Fibroblast of pulmonary artery (primary cell): ENCODE measurements around the gene MAP4K4.
"Not testable (repeated sequence)": the region's sequence is repeated elsewhere in the genome, so short reads cannot be mapped to it uniquely, and the experiment has no call there.

Source experiments
- DNase-seq: peaks from one replicate; pipeline ENCODE4 v3.0.0-alpha.2; 2010; ENCODE audit warnings: low read depth
- H3K4me3 ChIP-seq: replicated peaks from 2 replicates; pipeline ENCODE4 v1.5.1; 2011; ENCODE audit warnings: low read depth, mild to moderate bottlenecking, control low read depth, low read length, moderate library complexity
- CTCF ChIP-seq: IDR thresholded peaks from 2 replicates; pipeline ENCODE4 v1.5.1; 2011; ENCODE audit warnings: mild to moderate bottlenecking, control low read depth, low read length, inconsistent platforms; ENCODE audit errors: missing control alignments

MAP4K4 gene

GRCh38 chr2:101921319-101921952, 223.9 kb downstream of the MAP4K4 start:
- no peak for TF ChIP-seq CTCF
- no peak for DNase-seq
- H3K4me3 ChIP-seq = no peak overlapping the region

- H3K4me3 ChIP-seq = no peak overlapping the region
- TF ChIP-seq CTCF = no peak
- DNase-seq = no peak
Measured at GRCh38 chr2:101921953-101922325, 224.4 kb downstream of the MAP4K4 start.

- not testable (repeated sequence) for DNase-seq, H3K4me3 ChIP-seq
Measured at GRCh38 chr2:101924311-101924710, 226.8 kb downstream of the MAP4K4 start.

GRCh38 chr2:101930019-101930418, 232.5 kb downstream of the MAP4K4 start:
- H3K4me3 ChIP-seq = no peak overlapping the region
- DNase-seq = no peak
- no peak for TF ChIP-seq CTCF

GRCh38 chr2:101930847-101931246, 233.3 kb downstream of the MAP4K4 start:
- DNase-seq = no peak
- H3K4me3 ChIP-seq = no peak overlapping the region
- TF ChIP-seq CTCF = no peak

- no peak for DNase-seq
Measured at GRCh38 chr2:101931402-101931801, 233.9 kb downstream of the MAP4K4 start.

GRCh38 chr2:101935764-101936163, 238.3 kb downstream of the MAP4K4 start:
- DNase-seq, H3K4me3 ChIP-seq: not testable (repeated sequence)

More at GRCh38 chr2:101931402-101931801, 233.9 kb downstream of the MAP4K4 start:
- TF ChIP-seq CTCF = no peak
- H3K4me3 ChIP-seq = no peak overlapping the region

- no peak for DNase-seq
- TF ChIP-seq CTCF = no peak
- no peak overlapping the region for H3K4me3 ChIP-seq
Measured at GRCh38 chr2:101942851-101943250, 245.3 kb downstream of the MAP4K4 start.
